ENCODE data around the gene RUNDC1.

The RUNDC1 gene

DNA sequence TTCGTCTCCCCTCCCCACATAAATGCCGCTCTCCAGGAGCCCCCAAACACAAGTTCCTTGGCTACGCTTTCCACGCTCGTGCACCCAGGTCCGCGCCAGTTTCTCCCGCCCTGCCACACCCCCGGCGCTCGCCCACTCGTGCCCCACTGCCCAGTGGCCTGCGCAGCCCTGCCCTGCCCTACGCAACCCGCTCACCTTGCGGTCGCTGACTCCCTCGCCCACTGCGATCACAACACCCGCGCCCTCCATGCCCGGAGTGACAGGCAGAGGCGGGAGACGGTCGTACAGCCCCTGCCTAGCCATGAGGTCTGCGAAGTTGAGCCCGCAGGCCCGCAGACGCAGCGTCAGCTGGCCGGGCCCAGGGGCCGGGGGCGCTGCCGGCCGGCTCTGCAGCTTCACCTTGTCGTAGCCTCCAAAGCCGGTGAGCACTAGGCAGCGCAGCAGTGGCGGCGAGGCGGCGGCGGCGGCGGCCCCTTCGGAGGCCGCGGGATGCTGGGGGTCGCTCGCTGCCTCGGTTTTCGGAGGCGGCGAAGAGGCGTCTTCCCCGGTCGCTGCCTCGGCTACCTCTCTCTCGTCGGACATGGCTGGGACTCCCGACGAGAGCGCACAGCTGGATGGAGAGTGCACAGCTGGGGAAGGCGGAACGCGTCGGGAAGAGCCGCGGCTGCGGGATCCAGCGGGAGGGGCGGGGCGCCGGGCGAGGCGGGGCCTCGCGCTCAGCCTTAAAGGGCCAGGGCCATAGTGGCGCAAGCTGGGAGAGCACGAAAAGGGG is 41.6 kb downstream of the RUNDC1 start, which contains the start of gene VAT1:
Gene VAT1 (minus strand): TSS at position 645 of the 772 bp plus-strand sequence. CDS start 63 bp downstream, at position 582.
- peak within 1 kb of the TSS; percentile 53 for H3K9ac ChIP-seq (ENCODE audit: low read length)
- H3K27ac ChIP-seq (ENCODE audit: low read depth, low read length): peak within 1 kb of the TSS; percentile 90
- no peaks in the 10 kb centered on the region for H3K9me3 ChIP-seq (ENCODE audit: low read length)
- peak within 1 kb of the TSS; percentile 62 to 84 for H3K4me3 ChIP-seq (ENCODE audit: low read depth in 1 of 2, low read length in 2 of 2)
- H3K36me3 ChIP-seq (ENCODE audit: insufficient read depth, low read length): peaks cover 11% of the 10 kb centered on the region
- peaks cover 26% of the 10 kb centered on the region for H3K4me1 ChIP-seq (ENCODE audit: insufficient read depth, low read length)
- no peaks in the 10 kb centered on the region for H3K27me3 ChIP-seq (ENCODE audit: control insufficient read depth in 1 of 2, insufficient read depth in 2 of 2, low read length in 2 of 2)

DNA sequence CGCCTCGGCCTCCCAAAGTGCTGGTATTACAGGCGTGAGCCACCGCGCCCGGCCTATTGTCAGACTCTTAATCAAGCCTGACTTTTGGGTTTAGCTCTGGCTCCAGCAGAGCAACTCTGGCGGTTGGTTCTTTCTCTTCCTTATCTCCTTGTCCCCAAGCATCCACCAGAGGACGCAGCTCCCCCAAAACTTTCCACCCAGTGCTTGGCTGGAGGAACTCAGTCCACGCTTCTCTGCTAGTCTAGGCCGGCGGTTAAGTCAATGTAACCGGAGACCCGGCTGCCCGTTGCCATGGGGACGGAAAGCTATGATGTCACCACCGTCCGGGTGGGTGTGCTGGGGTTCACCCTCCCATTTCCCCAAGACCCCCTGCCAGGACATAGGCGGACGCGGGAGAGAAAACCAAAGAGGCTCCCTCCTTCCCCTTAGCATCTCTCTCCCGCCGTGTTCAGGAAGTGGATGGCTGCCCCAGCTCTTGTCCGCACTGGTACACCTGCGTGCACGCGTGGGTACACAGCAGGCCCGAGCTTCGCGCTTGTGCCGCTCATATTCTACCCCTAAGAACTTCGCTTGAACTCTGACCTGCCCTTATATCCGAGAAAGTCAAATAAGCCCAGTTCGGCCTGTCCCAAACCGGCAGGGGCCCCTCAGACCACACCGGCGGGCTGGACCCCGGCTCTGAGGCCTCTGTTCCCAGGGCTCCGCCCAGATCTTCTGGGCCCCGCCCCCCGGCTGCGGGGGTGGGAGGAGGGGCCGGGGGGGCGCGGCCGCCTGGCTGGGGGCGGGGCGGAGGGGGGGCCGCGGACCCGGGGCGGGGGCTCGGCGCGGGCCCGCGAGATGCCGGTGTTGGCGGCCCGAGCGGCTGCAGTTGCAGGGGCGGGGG is 44.3 kb downstream of the RUNDC1 start, which contains the start of gene RND2:
Gene RND2 (plus strand): TSS at position 825 of the 883 bp plus-strand sequence. CDS start 117 bp downstream, outside the sequence.
- H3K4me1 ChIP-seq (ENCODE audit: insufficient read depth, low read length): peaks cover 7% of the 10 kb centered on the region
- H3K27me3 ChIP-seq (ENCODE audit: control insufficient read depth in 1 of 2, insufficient read depth in 2 of 2, low read length in 2 of 2): no peaks in the 10 kb centered on the region
- H3K9me3 ChIP-seq (ENCODE audit: low read length): no peaks in the 10 kb centered on the region
- peak within 1 kb of the TSS; percentile 71 to 93 for H3K4me3 ChIP-seq (ENCODE audit: low read depth in 1 of 2, low read length in 2 of 2)
- peak within 1 kb of the TSS; percentile 86 for H3K9ac ChIP-seq (ENCODE audit: low read length)
- H3K27ac ChIP-seq (ENCODE audit: low read depth, low read length): peak within 1 kb of the TSS; percentile 90
- H3K36me3 ChIP-seq (ENCODE audit: insufficient read depth, low read length): no peaks in the 10 kb centered on the region

DNA sequence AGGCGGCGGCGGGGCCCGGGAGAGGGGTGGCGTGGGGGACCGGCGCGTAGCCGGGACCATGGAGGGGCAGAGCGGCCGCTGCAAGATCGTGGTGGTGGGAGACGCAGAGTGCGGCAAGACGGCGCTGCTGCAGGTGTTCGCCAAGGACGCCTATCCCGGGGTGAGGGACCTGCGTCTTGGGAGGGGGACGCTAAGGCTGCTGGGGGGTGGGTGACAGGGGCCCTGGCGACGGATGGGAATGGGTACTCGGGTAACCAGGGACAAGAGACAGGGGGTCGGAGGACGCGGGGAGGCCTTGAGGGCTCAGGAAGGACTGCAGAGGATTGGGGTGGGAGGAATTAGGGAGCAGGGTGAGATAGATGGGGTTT is 44.9 kb downstream of the RUNDC1 start:
- H3K27me3 ChIP-seq (ENCODE audit: control insufficient read depth in 1 of 2, insufficient read depth in 2 of 2, low read length in 2 of 2): no peaks in the 10 kb centered on the region
- H3K36me3 ChIP-seq (ENCODE audit: insufficient read depth, low read length): no peaks in the 10 kb centered on the region
- H3K4me3 ChIP-seq (ENCODE audit: low read depth in 1 of 2, low read length in 2 of 2): peak overlapping the region in 1 of 2 donors; percentile 50
- no peaks in the 10 kb centered on the region for H3K9me3 ChIP-seq (ENCODE audit: low read length)
- H3K27ac ChIP-seq (ENCODE audit: low read depth, low read length): peak overlapping the region; percentile 1
- H3K4me1 ChIP-seq (ENCODE audit: insufficient read depth, low read length): peaks cover under 1% of the 10 kb centered on the region
- no peak overlapping the region for H3K9ac ChIP-seq (ENCODE audit: low read length)

DNA sequence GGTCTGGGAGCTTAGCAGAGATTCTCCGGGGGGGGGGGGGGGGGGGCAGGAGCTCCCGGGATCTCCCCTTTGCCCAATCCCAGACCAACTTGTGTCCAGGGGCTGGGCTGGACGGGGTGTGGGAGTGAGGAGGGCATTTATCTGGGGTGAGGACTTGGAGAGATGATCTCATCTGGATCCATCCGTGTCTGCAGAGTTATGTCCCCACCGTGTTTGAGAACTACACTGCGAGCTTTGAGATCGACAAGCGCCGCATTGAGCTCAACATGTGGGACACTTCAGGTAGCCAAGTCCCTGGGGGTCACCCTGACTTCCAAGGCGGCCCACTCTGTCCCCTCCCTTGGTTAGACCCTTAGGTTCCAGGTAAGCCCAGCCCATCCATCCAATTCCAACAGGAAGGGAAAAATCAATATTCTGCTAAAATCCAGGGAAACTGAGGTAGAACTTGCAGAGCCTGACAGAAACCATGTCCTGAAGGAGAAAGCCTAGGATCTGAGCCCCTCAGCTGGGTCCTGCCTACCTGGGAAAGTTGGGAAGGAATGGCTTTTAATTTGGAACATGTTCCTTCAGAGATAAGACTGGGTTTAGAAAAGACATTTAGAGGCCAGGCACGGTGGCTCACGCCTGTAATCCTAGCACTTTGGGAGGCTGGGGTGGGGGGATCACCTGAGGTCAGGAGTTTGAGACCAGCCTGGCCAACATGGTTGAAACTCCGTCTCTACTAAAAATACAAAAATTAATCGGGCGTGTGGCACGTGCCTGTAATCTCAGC is 45.6 kb downstream of the RUNDC1 start:
- Histone ChIP-seq H3K9ac (ENCODE audit: low read length) (no peak overlapping the region), H3K27ac (ENCODE audit: low read depth, low read length) (peak overlapping the region; percentile 1), H3K9me3 (ENCODE audit: low read length) (no peaks in the 10 kb centered on the region), H3K4me1 (ENCODE audit: insufficient read depth, low read length) (no peaks in the 10 kb centered on the region), H3K36me3 (ENCODE audit: insufficient read depth, low read length) (no peaks in the 10 kb centered on the region), H3K27me3 (ENCODE audit: control insufficient read depth in 1 of 2, insufficient read depth in 2 of 2, low read length in 2 of 2) (no peaks in the 10 kb centered on the region), H3K4me3 (ENCODE audit: low read depth in 1 of 2, low read length in 2 of 2) (no peak overlapping the region)

DNA sequence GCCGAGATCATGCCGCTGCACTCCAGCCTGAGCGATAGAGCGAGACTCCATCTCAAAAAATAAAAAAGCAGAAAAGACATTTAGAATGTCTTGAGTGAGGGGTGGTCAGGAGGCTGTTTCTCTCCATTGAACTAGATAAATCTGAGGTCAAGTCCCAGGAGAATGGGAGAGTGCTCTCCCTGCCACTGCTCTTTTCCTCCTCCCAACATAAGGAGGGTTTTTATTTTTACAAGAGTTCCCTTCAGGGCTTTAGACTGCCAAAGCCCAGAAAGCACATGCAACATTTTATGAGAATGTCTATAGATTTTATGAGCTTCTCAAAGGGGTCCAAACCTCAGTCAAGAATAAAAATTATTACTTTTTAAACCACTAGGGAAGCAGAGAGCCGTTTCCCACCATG is 46.2 kb downstream of the RUNDC1 start:
- Histone ChIP-seq H3K4me3 (ENCODE audit: low read depth in 1 of 2, low read length in 2 of 2) (no peak overlapping the region), H3K27ac (ENCODE audit: low read depth, low read length) (no peak overlapping the region), H3K9ac (ENCODE audit: low read length) (no peak overlapping the region), H3K9me3 (ENCODE audit: low read length) (no peaks in the 10 kb centered on the region), H3K36me3 (ENCODE audit: insufficient read depth, low read length) (no peaks in the 10 kb centered on the region), H3K4me1 (ENCODE audit: insufficient read depth, low read length) (no peaks in the 10 kb centered on the region), H3K27me3 (ENCODE audit: control insufficient read depth in 1 of 2, insufficient read depth in 2 of 2, low read length in 2 of 2) (no peaks in the 10 kb centered on the region)

DNA sequence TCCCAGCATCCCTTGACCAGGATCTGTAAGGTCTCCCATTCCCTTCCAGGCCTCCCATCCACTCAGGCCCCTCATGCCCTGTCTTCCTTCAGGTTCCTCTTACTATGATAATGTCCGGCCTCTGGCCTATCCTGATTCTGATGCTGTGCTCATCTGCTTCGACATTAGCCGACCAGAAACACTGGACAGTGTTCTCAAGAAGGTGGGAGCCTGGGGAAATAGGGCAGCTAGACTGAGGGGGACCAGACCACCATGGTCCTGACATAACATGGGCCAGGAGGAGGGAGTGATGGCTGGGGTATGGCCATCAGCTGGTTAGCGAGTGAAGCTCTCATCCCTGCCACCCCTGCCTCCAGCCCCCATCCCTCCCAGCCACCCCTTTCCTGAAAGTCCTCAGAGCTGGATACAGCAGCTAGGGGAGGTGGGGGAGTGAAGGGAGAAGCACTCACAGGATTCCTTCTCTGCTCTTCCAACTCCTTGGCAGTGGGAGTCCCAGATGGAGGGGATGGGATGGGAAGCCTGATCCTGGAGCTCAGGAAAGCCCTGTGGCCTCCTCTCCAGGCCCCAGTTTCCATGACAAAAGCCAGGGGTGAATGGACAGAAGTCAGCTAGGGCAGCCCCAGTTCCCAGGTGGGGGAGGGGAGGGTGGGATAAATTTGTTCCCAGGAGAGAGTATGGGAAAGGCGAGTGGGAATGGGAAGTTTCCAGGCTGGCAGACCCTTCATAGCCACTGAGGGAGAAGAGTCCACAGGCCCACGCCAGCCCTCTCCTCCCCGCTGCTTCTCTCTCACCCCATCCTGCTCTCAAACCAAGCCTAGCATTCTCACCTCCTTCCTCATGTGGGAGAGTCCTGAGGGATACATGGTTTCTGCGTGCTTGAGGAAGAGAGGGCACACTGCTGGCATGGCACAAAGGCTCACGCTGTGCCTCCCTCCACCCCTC is 47.0 kb downstream of the RUNDC1 start:
- no peak overlapping the region for H3K27ac ChIP-seq (ENCODE audit: low read depth, low read length)
- H3K27me3 ChIP-seq (ENCODE audit: control insufficient read depth in 1 of 2, insufficient read depth in 2 of 2, low read length in 2 of 2): no peaks in the 10 kb centered on the region
- H3K9ac ChIP-seq (ENCODE audit: low read length): no peak overlapping the region
- H3K4me3 ChIP-seq (ENCODE audit: low read depth in 1 of 2, low read length in 2 of 2): no peak overlapping the region
- no peaks in the 10 kb centered on the region for H3K4me1 ChIP-seq (ENCODE audit: insufficient read depth, low read length)
- no peaks in the 10 kb centered on the region for H3K9me3 ChIP-seq (ENCODE audit: low read length)
- H3K36me3 ChIP-seq (ENCODE audit: insufficient read depth, low read length): no peaks in the 10 kb centered on the region

DNA sequence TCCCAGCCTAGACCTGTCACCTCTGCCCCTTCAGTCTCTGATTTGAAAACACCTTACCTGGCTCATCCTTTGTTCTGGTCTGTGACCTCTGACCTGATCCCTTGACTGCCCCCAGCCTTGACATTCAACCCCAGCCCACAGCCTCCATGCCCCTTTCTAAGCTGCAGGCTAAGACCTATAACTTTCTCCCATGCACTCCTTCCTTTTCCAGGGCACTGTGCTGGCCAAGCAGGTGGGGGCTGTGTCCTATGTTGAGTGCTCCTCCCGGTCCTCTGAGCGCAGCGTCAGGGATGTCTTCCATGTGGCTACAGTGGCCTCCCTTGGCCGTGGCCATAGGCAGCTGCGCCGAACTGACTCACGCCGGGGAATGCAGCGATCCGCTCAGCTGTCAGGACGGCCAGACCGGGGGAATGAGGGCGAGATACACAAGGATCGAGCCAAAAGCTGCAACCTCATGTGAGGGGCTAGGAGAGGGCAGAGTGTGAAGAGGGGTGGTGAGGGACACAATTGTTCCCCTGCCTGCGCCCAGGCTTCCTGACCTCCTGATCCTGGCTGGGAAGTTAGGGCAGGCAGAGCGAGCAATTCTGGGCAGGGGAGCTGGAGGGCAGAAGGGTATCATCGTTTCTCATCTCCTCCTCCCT is 48.0 kb downstream of the RUNDC1 start:
- Histone ChIP-seq H3K9ac (ENCODE audit: low read length) (no peak overlapping the region), H3K27me3 (ENCODE audit: control insufficient read depth in 1 of 2, insufficient read depth in 2 of 2, low read length in 2 of 2) (no peaks in the 10 kb centered on the region), H3K4me3 (ENCODE audit: low read depth in 1 of 2, low read length in 2 of 2) (no peak overlapping the region), H3K9me3 (ENCODE audit: low read length) (no peaks in the 10 kb centered on the region), H3K36me3 (ENCODE audit: insufficient read depth, low read length) (no peaks in the 10 kb centered on the region), H3K27ac (ENCODE audit: low read depth, low read length) (no peak overlapping the region), H3K4me1 (ENCODE audit: insufficient read depth, low read length) (no peaks in the 10 kb centered on the region)

DNA sequence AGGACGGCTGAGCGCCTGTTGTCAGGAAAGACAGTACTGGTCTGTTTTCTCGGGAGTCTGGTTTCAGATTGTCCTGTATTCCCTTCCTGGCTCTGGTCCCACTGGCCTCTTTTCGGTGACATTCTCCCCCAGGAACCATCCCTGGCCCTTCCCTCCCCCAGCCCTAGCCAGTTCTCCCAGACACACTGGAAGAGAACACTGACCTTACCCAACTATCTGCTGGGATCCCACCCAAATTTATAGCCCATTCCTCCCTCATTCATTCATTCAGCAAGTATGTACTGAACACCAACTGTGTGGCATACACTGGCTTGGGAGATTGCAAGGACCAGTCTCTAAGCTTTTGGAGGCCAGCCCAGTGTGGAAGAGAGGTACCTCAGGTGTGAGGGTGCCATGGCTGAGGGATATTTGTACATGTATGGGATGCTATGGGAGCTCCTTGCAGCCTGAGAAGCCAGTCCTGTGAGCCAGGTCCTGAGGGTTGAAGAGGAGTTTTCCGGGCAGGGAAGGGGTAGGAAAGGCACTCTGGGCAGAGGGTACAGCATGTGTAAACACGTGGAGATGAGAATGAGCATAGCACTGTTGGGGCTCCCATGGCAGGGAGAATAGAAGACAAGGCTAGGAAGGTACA is 49.9 kb downstream of the RUNDC1 start:
- H3K27me3 ChIP-seq (ENCODE audit: control insufficient read depth in 1 of 2, insufficient read depth in 2 of 2, low read length in 2 of 2): no peaks in the 10 kb centered on the region
- no peaks in the 10 kb centered on the region for H3K9me3 ChIP-seq (ENCODE audit: low read length)
- no peaks in the 10 kb centered on the region for H3K36me3 ChIP-seq (ENCODE audit: insufficient read depth, low read length)
- no peaks in the 10 kb centered on the region for H3K4me1 ChIP-seq (ENCODE audit: insufficient read depth, low read length)
- H3K4me3 ChIP-seq (ENCODE audit: low read depth in 1 of 2, low read length in 2 of 2): no peak overlapping the region
- no peak overlapping the region for H3K9ac ChIP-seq (ENCODE audit: low read length)
- no peak overlapping the region for H3K27ac ChIP-seq (ENCODE audit: low read depth, low read length)

DNA sequence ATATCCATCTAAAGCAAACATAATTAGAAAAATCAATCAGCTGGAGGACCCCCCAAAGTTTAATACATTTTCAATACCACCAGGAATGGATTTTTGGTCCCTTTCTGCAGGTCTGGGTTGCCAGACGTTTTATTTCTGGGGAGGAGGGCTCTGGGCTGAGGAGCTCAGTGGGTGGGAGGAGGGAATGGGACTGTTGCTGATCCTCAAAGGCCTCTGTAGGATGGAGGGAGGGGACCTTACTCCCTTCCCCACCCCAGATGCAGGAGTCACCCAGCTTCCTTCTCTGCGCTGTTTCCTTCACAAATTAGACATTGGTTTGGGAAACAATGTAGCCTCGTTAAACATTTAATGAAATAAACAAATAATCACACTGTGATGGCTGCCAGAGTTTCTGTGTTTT is 51.3 kb downstream of the RUNDC1 start:
- Histone ChIP-seq H3K36me3 (ENCODE audit: insufficient read depth, low read length) (no peaks in the 10 kb centered on the region), H3K4me1 (ENCODE audit: insufficient read depth, low read length) (no peaks in the 10 kb centered on the region), H3K9ac (ENCODE audit: low read length) (no peak overlapping the region), H3K4me3 (ENCODE audit: low read depth in 1 of 2, low read length in 2 of 2) (no peak overlapping the region), H3K27ac (ENCODE audit: low read depth, low read length) (no peak overlapping the region), H3K27me3 (ENCODE audit: control insufficient read depth in 1 of 2, insufficient read depth in 2 of 2, low read length in 2 of 2) (no peaks in the 10 kb centered on the region), H3K9me3 (ENCODE audit: low read length) (no peaks in the 10 kb centered on the region)

All from muscle layer of colon (tissue), 2 donors.